HCT116 (cell line): ENCODE results near the gene CGB5. TPM values are rescaled to one million over a fixed set of nuclear protein-coding genes. Genes with fewer than 3 reads are reported as not detected.
"Not testable (repeated sequence)": the region's sequence is repeated elsewhere in the genome, so short reads cannot be mapped to it uniquely, and the experiment has no call there.

ENCODE experiments used
- ATAC-seq: fragments of 200-7000 bp; cut with Tn5 transposase; 2 replicates; pipeline ENCODE4 v1.9.1; 2020; ENCODE audit warnings: mild to moderate bottlenecking, moderate library complexity
- BruUV-seq: library from RNA; stranded (reverse); fragments of 400-500 nt; replicated peaks from 2 replicates; lab custom pipeline; 2021; lab: Mats Ljungman, UMichigan
- CTCF ChIA-PET: fragments of 300-600 bp; sonication (Branson Sonifier 250); formaldehyde crosslinking; loops from one replicate; lab custom pipeline; 2021; ENCODE audit warnings: antibody characterized with exemption; lab: Charles Lee
- POLR2A ChIA-PET: fragments of 300-600, 350-600 bp; sonication (Branson Sonifier 250); formaldehyde crosslinking; loops from one replicate; lab custom pipeline; 2021; ENCODE audit warnings: antibody characterized with exemption; lab: Charles Lee
- RAD21 ChIA-PET, 2 experiments: fragments of 300-600 bp; sonication (Branson Sonifier 250); formaldehyde crosslinking; loops; one replicate each; lab custom pipeline; 2023; ENCODE audit warnings: low total read pairs in 2 of 2; ENCODE audit not compliant: uncharacterized antibody in 2 of 2, unreplicated experiment in 2 of 2, low non-redundant PET in 1 of 2; lab: Charles Lee
- DNase-seq: peaks from one replicate; pipeline ENCODE4 v3.0.0-alpha.2; 2010; ENCODE audit warnings: low read depth, low spot score
- H2AFZ ChIP-seq: fragments of 200-600 bp; shearing (Covaris generic), sonication (generic); 2 replicates; pipeline ENCODE4 v1.6.1; 2017; ENCODE audit warnings: low read depth, mixed run types, mixed read lengths, antibody characterized with exemption, low read length; ENCODE audit not compliant: poor library complexity, severe bottlenecking
- H3K27ac ChIP-seq: 2 replicates; pipeline ENCODE4 v1.5.1; 2012; ENCODE audit warnings: low read depth, low read length
- H3K27me3 ChIP-seq: fragments of 200-600 bp; sonication (generic); 2 replicates; pipeline ENCODE4 v1.6.1; 2016; ENCODE audit warnings: mixed run types, low read length, mixed read lengths; ENCODE audit not compliant: insufficient read depth
- H3K36me3 ChIP-seq, 2 experiments: fragments of 200-500 bp in 1 of 2; fragments of 200-600 bp in 1 of 2; sonication (Bioruptor generic) in 1 of 2; sonication (generic) in 1 of 2; 2 replicates each; pipeline versions ENCODE4 v1.5.1 to v1.6.1; 2014 to 2016; ENCODE audit warnings: low read length in 2 of 2, inconsistent platforms in 1 of 2, mixed read lengths in 1 of 2, mixed run types in 1 of 2; ENCODE audit not compliant: insufficient read depth in 2 of 2, control insufficient read depth in 1 of 2
- H3K4me1 ChIP-seq, 2 experiments: fragments of 200-600 bp in 1 of 2; sonication (generic) in 1 of 2; 2 replicates each; pipeline versions ENCODE4 v1.5.1 to v1.6.1; 2012 to 2017; ENCODE audit warnings: low read length in 2 of 2, inconsistent platforms in 1 of 2, mild to moderate bottlenecking in 1 of 2, mixed read lengths in 1 of 2, mixed run types in 1 of 2, moderate library complexity in 1 of 2; ENCODE audit not compliant: insufficient read depth in 2 of 2, control insufficient read depth in 1 of 2
- H3K4me2 ChIP-seq: fragments of 200-600 bp; sonication (generic); 2 replicates; pipeline ENCODE4 v1.6.1; 2017; ENCODE audit warnings: mixed run types, low read length, mixed read lengths
- H3K4me3 ChIP-seq, 2 experiments: fragments of 200-600 bp in 1 of 2; sonication (generic) in 1 of 2; replicated peaks in 1 of 2; 2 replicates each; pipeline ENCODE4 v1.5.1; 2011 to 2016; ENCODE audit warnings: low read length in 2 of 2, control low read depth in 1 of 2, low read depth in 1 of 2, mild to moderate bottlenecking in 1 of 2, mixed read lengths in 1 of 2, mixed run types in 1 of 2
- H3K79me2 ChIP-seq: fragments of 200-600 bp; sonication (generic); 2 replicates; pipeline ENCODE4 v1.6.1; 2017; ENCODE audit warnings: mild to moderate bottlenecking, mixed run types, low read length, moderate library complexity, mixed read lengths; ENCODE audit not compliant: insufficient read depth
- H3K9ac ChIP-seq: fragments of 200-600 bp; sonication (generic); 2 replicates; pipeline ENCODE4 v1.6.1; 2016; ENCODE audit warnings: low read length, mixed read lengths
- H3K9me2 ChIP-seq: fragments of 200-600 bp; sonication (generic), shearing (Covaris generic); 2 replicates; pipeline ENCODE4 v1.6.1; 2017; ENCODE audit warnings: mixed run types, mild to moderate bottlenecking, moderate library complexity; ENCODE audit not compliant: insufficient read depth
- H3K9me3 ChIP-seq, 2 experiments: fragments of 200-500 bp in 1 of 2; fragments of 200-600 bp in 1 of 2; sonication (Bioruptor generic) in 1 of 2; sonication (generic) in 1 of 2; 2 replicates each; pipeline ENCODE4 v1.6.1; 2014 to 2017; ENCODE audit warnings: low read length in 2 of 2, mixed read lengths in 2 of 2, inconsistent platforms in 1 of 2, low read depth in 1 of 2, mild to moderate bottlenecking in 1 of 2, mixed run types in 1 of 2, moderate library complexity in 1 of 2; ENCODE audit not compliant: control insufficient read depth in 1 of 2, insufficient read depth in 1 of 2
- H4K20me1 ChIP-seq: fragments of 200-600 bp; sonication (generic), shearing (Covaris generic); 2 replicates; pipeline ENCODE4 v1.6.1; 2017; ENCODE audit warnings: mixed run types, mild to moderate bottlenecking, moderate library complexity; ENCODE audit not compliant: insufficient read depth
- CTCF ChIP-seq, 3 experiments: fragments of 200-600 bp in 1 of 3; sonication (generic) in 1 of 3; IDR thresholded peaks in 2 of 3; conservative IDR thresholded peaks in 1 of 3; 2 replicates each; pipeline ENCODE4 v1.5.1; 2012 to 2017; ENCODE audit warnings: low read depth in 2 of 3, low read length in 2 of 3, antibody characterized with exemption in 1 of 3, borderline replicate concordance in 1 of 3, control low read depth in 1 of 3, mild to moderate bottlenecking in 1 of 3, mixed read lengths in 1 of 3, mixed run types in 1 of 3, moderate library complexity in 1 of 3; ENCODE audit not compliant: insufficient read depth in 1 of 3
- RAD21 ChIP-seq: IDR thresholded peaks from 2 replicates; pipeline ENCODE4 v1.6.1; 2012; ENCODE audit warnings: low read depth, mild to moderate bottlenecking
- SP1 ChIP-seq: IDR thresholded peaks from 2 replicates; pipeline ENCODE4 v1.6.1; 2012; ENCODE audit warnings: low read depth
- TCF7L2 ChIP-seq: IDR thresholded peaks from 2 replicates; pipeline ENCODE4 v1.7.0; 2011; ENCODE audit warnings: borderline replicate concordance, inconsistent platforms; ENCODE audit not compliant: insufficient read depth, insufficient read length; ENCODE audit errors: extremely low read depth
- intact Hi-C: fragments of 100-400 bp; cut with micrococcal nuclease; formaldehyde crosslinking; loops from 2 replicates; pipeline ENCODE4 v1.10.0; 2022
- total RNA-seq: library from RNA; stranded (reverse); gene quantifications from one replicate; pipeline ENCODE4 v1.2.1, GENCODE V29; 2021; ENCODE audit not compliant: unreplicated experiment

Gene CGB5
- total RNA-seq, 1 experiment from 2014 or later, result not detected

GRCh38 chr19:49036815-49037214, 6.8 kb upstream of the CGB5 start, which contains the start of gene CGB1:
Gene CGB1 (minus strand): TSS chr19:49036895. CDS start chr19:49036711, 184 bp downstream.
- H3K79me2 ChIP-seq, H3K27me3 ChIP-seq, RAD21 ChIA-PET, DNase-seq, H3K9me2 ChIP-seq, H3K36me3 ChIP-seq, H2AFZ ChIP-seq, H4K20me1 ChIP-seq, H3K4me3 ChIP-seq, intact Hi-C loops, H3K9ac ChIP-seq, H3K27ac ChIP-seq, POLR2A ChIA-PET, H3K9me3 ChIP-seq, BruUV-seq, CTCF ChIA-PET: not testable (repeated sequence)
- TF ChIP-seq TCF7L2 (peak; percentile 98), CTCF (IDR thresholded peaks at IDR 0.05 in 2 of 3, conservative IDR thresholded peaks at IDR 0.05 in 1 of 3; ENCODE audit: borderline replicate concordance in 1 of 3, insufficient read depth in 1 of 3, low read depth in 2 of 3, low read length in 2 of 3) (peak; percentile 40 to 93 (median 83); a peak in 5 of 6 replicates), RAD21 (peak; percentile 59), SP1 (0 out of 2 replicates have a peak, but pooled peaks have one; percentile 23)
- Histone ChIP-seq H3K4me1 (peaks cover 15 to 31% of the 10 kb centered on the region in 2 experiments), H3K4me2 (peak within 1 kb of the TSS; percentile 28; the same call in 1 of the 2 replicates)
- peak; percentile 69 for ATAC-seq

GRCh38 chr19:49038111-49038510, 5.5 kb upstream of the CGB5 start:
- H3K4me2 ChIP-seq, result peak overlapping the region; percentile 65
- H3K79me2 ChIP-seq, ATAC-seq, CTCF ChIA-PET, H2AFZ ChIP-seq, H3K36me3 ChIP-seq, H4K20me1 ChIP-seq, DNase-seq, BruUV-seq, H3K9me3 ChIP-seq, intact Hi-C loops, H3K27me3 ChIP-seq, H3K9me2 ChIP-seq, POLR2A ChIA-PET, RAD21 ChIA-PET: not testable (repeated sequence)
- H3K9ac ChIP-seq, result 0 out of 2 replicates have a peak overlapping the region, but pooled peaks have one; percentile 32
- H3K4me3 ChIP-seq, result peak overlapping the region in 1 of 2 experiments; percentile 32; a peak in 1 of 4 replicates
- peak overlapping the region; percentile 60 for H3K27ac ChIP-seq
- peaks cover 25 to 44% of the 10 kb centered on the region in 2 experiments for H3K4me1 ChIP-seq
